Activated CD8-positive, alpha-beta memory T cell treated with anti-CD3 and anti-CD28 coated beads for 36 hours (primary cell): Measurements from ENCODE around the gene KCTD19. TPM values are rescaled to one million over a fixed set of nuclear protein-coding genes. Genes with fewer than 3 reads are reported as not detected.

Experiments used
- CTCF ChIA-PET: fragments of 350-600 bp; sonication (Branson Sonifier 250); formaldehyde crosslinking; loops from one replicate; lab custom pipeline; 2021; ENCODE audit warnings: antibody characterized with exemption; lab: Charles Lee
- POLR2A ChIA-PET: fragments of 350-600 bp; sonication (Branson Sonifier 250); formaldehyde crosslinking; loops from one replicate; lab custom pipeline; 2021; ENCODE audit warnings: antibody characterized with exemption; lab: Charles Lee
- total RNA-seq, 2 experiments: library from RNA; stranded (reverse); gene quantifications; one replicate each; pipeline ENCODE4 v1.2.3, GENCODE V29; 2021

KCTD19 gene
- total RNA-seq, 2 experiments from 2014 or later, result 1.4 to 1.5 TPM

DNA sequence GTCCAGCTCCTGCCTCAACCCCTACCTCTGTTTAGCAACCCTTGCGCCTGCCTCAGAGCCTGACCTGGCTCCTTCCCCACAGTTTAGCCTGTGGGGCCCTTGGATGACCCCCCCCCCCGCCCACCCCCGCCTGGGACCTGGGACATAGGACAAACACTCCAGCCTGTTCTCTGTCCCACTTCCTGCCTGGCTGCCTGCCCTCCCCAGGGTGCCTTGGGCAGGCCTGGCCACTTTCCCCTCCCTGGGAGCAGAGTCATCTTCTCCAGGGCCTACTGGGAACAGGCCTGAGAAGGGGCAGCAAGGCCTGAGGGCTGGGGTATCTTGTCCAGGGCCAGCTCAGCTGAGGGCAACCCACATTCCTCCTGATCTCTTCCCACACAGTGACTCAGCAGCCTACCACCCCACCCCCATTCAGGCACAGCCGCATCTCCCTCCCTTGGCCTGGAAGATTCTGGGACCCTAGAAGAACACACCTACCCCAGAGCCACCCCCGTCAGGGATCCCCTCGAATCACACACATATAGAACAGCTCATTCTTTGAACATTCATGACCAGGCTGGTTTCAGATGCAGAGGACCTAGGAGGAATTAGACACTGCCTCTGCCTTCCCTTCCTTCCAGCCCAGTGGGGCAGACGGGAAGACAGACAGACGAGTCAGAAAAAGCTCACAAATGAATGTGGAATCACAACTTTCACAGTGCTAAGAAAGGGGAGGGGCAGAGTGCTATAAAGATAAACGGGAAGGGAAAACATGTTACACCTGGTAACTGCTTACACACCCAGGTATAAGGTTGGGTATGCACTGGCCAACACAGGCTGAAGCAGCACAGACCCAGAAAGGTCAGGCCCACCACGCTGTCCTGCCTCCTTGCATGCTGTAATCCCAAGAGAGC is 85.3 kb downstream of the KCTD19 start:
- POLR2A ChIA-PET, result interaction anchor here (0.6 kb wide), 1 partner anchor 88 kb away, joined by 3 read pairs; no protein-coding TSS in a partner anchor
- CTCF ChIA-PET, result no interaction called here

DNA sequence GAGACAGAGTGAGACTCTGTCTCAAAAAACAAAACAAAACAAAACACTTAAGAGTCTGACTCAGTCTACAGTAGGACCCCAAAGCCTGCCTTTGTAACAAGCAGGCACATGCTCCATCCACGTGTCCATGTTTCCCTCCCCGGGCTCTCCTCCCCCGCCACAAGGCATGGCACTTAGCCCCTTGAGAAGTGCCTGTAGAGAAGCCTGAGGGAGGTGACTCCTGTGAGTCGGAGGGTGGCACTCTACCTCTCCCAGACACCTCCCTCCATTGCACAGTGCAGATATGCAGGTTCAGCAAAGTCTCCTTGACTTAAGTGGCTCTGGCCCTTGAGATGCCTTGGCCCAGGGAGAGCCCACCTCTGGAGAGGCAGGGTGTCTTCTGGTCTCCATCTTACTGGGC is 86.0 kb downstream of the KCTD19 start:
- ChIA-PET POLR2A (no interaction called here), CTCF (no interaction called here)

Other genes starting within 250 kb of the KCTD19 start
- gene PHAF1, start 216.8 kb downstream of the KCTD19 start, total RNA-seq, result 10 to 100 TPM; 18.1 to 20.0 TPM
- gene B3GNT9, start 175.7 kb downstream of the KCTD19 start, total RNA-seq, result 1 to 10 TPM; 2.0 to 2.1 TPM
- 10 to 100 TPM; 18.0 to 19.0 TPM for gene TRADD, start 166.8 kb downstream of the KCTD19 start, total RNA-seq
- 10 to 100 TPM; 11.8 to 12.2 TPM for gene FBXL8, start 166.8 kb downstream of the KCTD19 start, total RNA-seq
- 10 to 100 TPM in 1 of 2 experiments, 1 to 10 TPM in 1; 7.6 to 11.4 TPM for gene HSF4, start 162.0 kb downstream of the KCTD19 start, total RNA-seq
- gene NOL3, start 156.2 kb downstream of the KCTD19 start, total RNA-seq, result 1 to 10 TPM; 4.9 to 5.2 TPM
- gene MATCAP1, start 142.8 kb downstream of the KCTD19 start, total RNA-seq, result 10 to 100 TPM; 18.6 to 22.4 TPM
- under 1 TPM in 1 of 2 experiments, not detected in 1; 0.19 TPM for gene EXOC3L1, start 136.6 kb downstream of the KCTD19 start, total RNA-seq
- 100 to 1,000 TPM; 146 to 151 TPM for gene E2F4, start 134.6 kb downstream of the KCTD19 start, total RNA-seq
- 1 to 10 TPM; 5.5 to 5.8 TPM for gene ELMO3, start 127.6 kb downstream of the KCTD19 start, total RNA-seq
- 10 to 100 TPM; 61.2 to 61.7 TPM for gene TMEM208, start 99.6 kb downstream of the KCTD19 start, total RNA-seq
- 100 to 1,000 TPM; 113 to 118 TPM for gene FHOD1, start 79.3 kb downstream of the KCTD19 start, total RNA-seq
- gene SLC9A5, start 77.8 kb downstream of the KCTD19 start, total RNA-seq, result 1 to 10 TPM; 6.7 to 7.8 TPM
- gene PLEKHG4, start 47.2 kb downstream of the KCTD19 start, total RNA-seq, result 10 to 100 TPM; 25.8 to 26.1 TPM
- gene LRRC36, start 74 bp upstream of the KCTD19 start, total RNA-seq, result 1 to 10 TPM in 1 of 2 experiments, under 1 TPM in 1; 0.55 to 1.1 TPM
- not detected for gene TPPP3, start 66.8 kb upstream of the KCTD19 start, total RNA-seq
- 1 to 10 TPM; 1.0 to 1.1 TPM for gene ZDHHC1, start 89.7 kb upstream of the KCTD19 start, total RNA-seq
- 1 to 10 TPM; 1.3 to 1.9 TPM for gene HSD11B2, start 104.4 kb upstream of the KCTD19 start, total RNA-seq
- gene ATP6V0D1, start 154.4 kb upstream of the KCTD19 start, total RNA-seq, result 10 to 100 TPM; 42.2 to 45.0 TPM
- under 1 TPM in 1 of 2 experiments, not detected in 1; 0.25 TPM for gene AGRP, start 156.8 kb upstream of the KCTD19 start, total RNA-seq
- gene RIPOR1, start 202.1 kb upstream of the KCTD19 start, total RNA-seq, result 10 to 100 TPM; 23.4 to 30.9 TPM
- gene CTCF, start 235.8 kb upstream of the KCTD19 start, total RNA-seq, result 10 to 100 TPM; 54.2 to 55.1 TPM